Measurements from ENCODE around the gene LEUTX. TPM values are rescaled to one million over a fixed set of nuclear protein-coding genes. Genes with fewer than 3 reads are reported as not detected.

Gene LEUTX
- total RNA-seq, 1 experiment from 2014 or later, result not detected

DNA sequence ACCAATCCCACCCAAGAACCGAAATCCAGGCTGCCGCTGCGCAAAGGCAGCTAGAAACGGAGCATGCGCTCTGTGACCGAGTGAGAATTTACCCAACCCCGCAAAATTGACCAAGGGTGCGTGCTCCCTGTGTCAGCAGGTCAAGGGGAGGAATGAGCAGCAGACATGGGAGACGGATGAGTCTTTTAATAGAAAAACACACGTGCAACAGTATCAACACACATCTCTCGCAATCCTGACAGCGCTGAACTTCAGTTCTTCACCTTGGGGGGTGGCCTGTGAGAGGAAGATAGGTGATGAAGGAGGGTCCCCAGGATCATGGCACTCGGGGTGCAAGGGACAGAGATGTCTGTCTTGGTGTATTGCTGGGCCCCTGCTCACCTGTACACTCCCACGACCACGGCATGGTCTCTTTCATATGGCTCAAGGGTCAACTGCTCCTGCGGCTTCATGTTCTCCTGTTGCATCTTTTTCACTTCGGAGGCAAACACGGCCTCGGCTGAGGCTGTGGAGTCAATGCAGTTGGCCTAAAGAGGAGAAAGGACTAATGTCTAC lies 55.7 kb downstream of the LEUTX start:
- no peak overlapping the region for H4K91ac ChIP-seq (ENCODE audit: insufficient read length, low read depth, low read length)
- H3K14ac ChIP-seq (ENCODE audit: insufficient read depth, low read length), result no peak overlapping the region
- no peak overlapping the region for H4K5ac ChIP-seq (ENCODE audit: insufficient read length, low read depth, low read length)
- H3K4ac ChIP-seq (ENCODE audit: low read depth, low read length), result no peak overlapping the region
- WGBS (ENCODE audit: extremely low coverage, insufficient read length, low lambda C conversion rate), result no CpG with 5 or more reads among the region's 19 CpGs
- H3T11ph ChIP-seq (ENCODE audit: low read length), result no peak overlapping the region
- Mint-ChIP-seq H3K27me3 (ENCODE audit: low read depth) (no peaks in the 10 kb centered on the region), H3K4me1 (peaks cover 18 to 19% of the 10 kb centered on the region in 2 experiments), H3K36me3 (ENCODE audit: insufficient read depth in 1 of 3, low read depth in 3 of 3) (peaks cover 35 to 77% (median 61%) of the 10 kb centered on the region in 3 experiments), H3K4me3 (peak overlapping the region; percentile 76 to 77), H3K27ac (peak overlapping the region; percentile 56 to 89 (median 71); a peak in 4 of 7 replicates), H3K9me3 (no peaks in the 10 kb centered on the region)
- 0 out of 2 replicates have a peak, but pooled peaks cover 2% of the 10 kb centered on the region for H3K79me2 ChIP-seq (ENCODE audit: insufficient read depth, low read length)
- H2AK5ac ChIP-seq (ENCODE audit: insufficient read length, low read length), result no peak overlapping the region
- no peak overlapping the region for H4K8ac ChIP-seq (replicated peaks; ENCODE audit: insufficient read length, low read depth, low read length)
- no peak overlapping the region for H3K4me2 ChIP-seq (ENCODE audit: insufficient read depth, insufficient read length, low read length)
- H2BK5ac ChIP-seq (ENCODE audit: insufficient read length, low read length), result no peak overlapping the region
- no peak overlapping the region for H3K9ac ChIP-seq (ENCODE audit: extremely low read depth, insufficient read length, low read length)
- no peak overlapping the region for H2BK12ac ChIP-seq (ENCODE audit: insufficient read length, low read depth, low read length)
- H3K23me2 ChIP-seq (ENCODE audit: insufficient read length, low read depth, low read length, poor library complexity, severe bottlenecking), result no peaks in the 10 kb centered on the region
- peaks cover 3% of the 10 kb centered on the region for H3K79me1 ChIP-seq (ENCODE audit: insufficient read depth, low read depth, low read length, poor library complexity, severe bottlenecking)
- H3K56ac ChIP-seq (ENCODE audit: insufficient read length, low read depth, low read length), result no peak overlapping the region
- no peak overlapping the region for H3K23ac ChIP-seq (ENCODE audit: insufficient read length, low read depth, low read length)
- TF ChIP-seq, protein P1, sequence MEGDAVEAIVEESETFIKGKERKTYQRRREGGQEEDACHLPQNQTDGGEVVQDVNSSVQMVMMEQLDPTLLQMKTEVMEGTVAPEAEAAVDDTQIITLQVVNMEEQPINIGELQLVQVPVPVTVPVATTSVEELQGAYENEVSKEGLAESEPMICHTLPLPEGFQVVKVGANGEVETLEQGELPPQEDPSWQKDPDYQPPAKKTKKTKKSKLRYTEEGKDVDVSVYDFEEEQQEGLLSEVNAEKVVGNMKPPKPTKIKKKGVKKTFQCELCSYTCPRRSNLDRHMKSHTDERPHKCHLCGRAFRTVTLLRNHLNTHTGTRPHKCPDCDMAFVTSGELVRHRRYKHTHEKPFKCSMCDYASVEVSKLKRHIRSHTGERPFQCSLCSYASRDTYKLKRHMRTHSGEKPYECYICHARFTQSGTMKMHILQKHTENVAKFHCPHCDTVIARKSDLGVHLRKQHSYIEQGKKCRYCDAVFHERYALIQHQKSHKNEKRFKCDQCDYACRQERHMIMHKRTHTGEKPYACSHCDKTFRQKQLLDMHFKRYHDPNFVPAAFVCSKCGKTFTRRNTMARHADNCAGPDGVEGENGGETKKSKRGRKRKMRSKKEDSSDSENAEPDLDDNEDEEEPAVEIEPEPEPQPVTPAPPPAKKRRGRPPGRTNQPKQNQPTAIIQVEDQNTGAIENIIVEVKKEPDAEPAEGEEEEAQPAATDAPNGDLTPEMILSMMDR (conservative IDR thresholded peaks at IDR 0.05), result no peak
- no peaks in the 10 kb centered on the region for H3K9me3 ChIP-seq (ENCODE audit: control insufficient read depth, low read depth, low read length)
- no peak overlapping the region for H2AFZ ChIP-seq (ENCODE audit: low read length)
- no peak overlapping the region for H3K27ac ChIP-seq (ENCODE audit: insufficient read length, low read depth, low read length)
- peaks cover 3% of the 10 kb centered on the region for H4K20me1 ChIP-seq (ENCODE audit: control insufficient read depth, insufficient read depth, insufficient read length)
- no peak for DNase-seq
- H2BK20ac ChIP-seq (ENCODE audit: low read depth, low read length, poor library complexity, severe bottlenecking), result no peak overlapping the region
- H2BK120ac ChIP-seq (ENCODE audit: low read depth, low read length, poor library complexity, severe bottlenecking), result no peak overlapping the region
- no peaks in the 10 kb centered on the region for H3K4me1 ChIP-seq (ENCODE audit: insufficient read depth, low read length)
- no peak overlapping the region for H2BK15ac ChIP-seq (ENCODE audit: low read depth, low read length)
- H3K27me3 ChIP-seq (ENCODE audit: insufficient read depth, low read length), result no peaks in the 10 kb centered on the region
- no peak overlapping the region for H3K18ac ChIP-seq (ENCODE audit: insufficient read length, low read depth, low read length)

Small RNA genes within 50 kb of the gene (microRNA-seq; reads per million reads assigned to microRNA genes)
- not detected for gene MIR6719 (ENCODE audit: borderline microRNAs expressed)

Other genes starting within 250 kb of the LEUTX start
- gene EID2B, start 246.0 kb upstream of the LEUTX start, total RNA-seq (2021), result 2.1 and 2.2 TPM in 2 replicates
- gene EID2, start 238.7 kb upstream of the LEUTX start, total RNA-seq (2021), result 18.8 and 18.9 TPM in 2 replicates
- gene LGALS13, start 176.3 kb upstream of the LEUTX start, total RNA-seq (2021), result not detected in 2 replicates
- gene LGALS16, start 122.9 kb upstream of the LEUTX start, total RNA-seq (2021), result not detected in 2 replicates
- gene LGALS14, start 74.4 kb upstream of the LEUTX start, total RNA-seq (2021), result not detected in 2 replicates
- 0.39 and 0.88 TPM in 2 replicates for gene CLC, start 40.8 kb upstream of the LEUTX start, total RNA-seq (2021)
- 13.6 and 14.3 TPM in 2 replicates for gene DYRK1B, start 55.3 kb downstream of the LEUTX start, total RNA-seq (2021)
- 621 and 625 TPM in 2 replicates for gene FBL, start 67.5 kb downstream of the LEUTX start, total RNA-seq (2021)
- gene FCGBP, start 155.8 kb downstream of the LEUTX start, total RNA-seq (2021), result 0.13 and 0.15 TPM in 2 replicates
- gene PSMC4, start 192.3 kb downstream of the LEUTX start, total RNA-seq (2021), result 111 and 119 TPM in 2 replicates
- 1.7 and 1.8 TPM in 2 replicates for gene ZNF546, start 218.2 kb downstream of the LEUTX start, total RNA-seq (2021)

All from H9 (cell line).